IMR-90 (cell line): ENCODE data around the gene ARL4A. TPM values are rescaled to one million over a fixed set of nuclear protein-coding genes. Genes with fewer than 3 reads are reported as not detected.

Source experiments
- ATAC-seq: fragments of 200-7000 bp; cut with Tn5 transposase; 2 replicates; pipeline ENCODE4 v1.9.1; 2020; ENCODE audit warnings: low read depth, mild to moderate bottlenecking, moderate library complexity
- BruUV-seq: library from RNA; stranded (reverse); fragments of 400-500 nt; replicated peaks from 2 replicates; lab custom pipeline; 2021; lab: Mats Ljungman, UMichigan
- CTCF ChIA-PET: fragments of 300-600 bp; formaldehyde crosslinking; extraction: SDS; loops from one replicate; lab custom pipeline; 2021; ENCODE audit warnings: antibody characterized with exemption; lab: Yijun Ruan, JAX
- POLR2A ChIA-PET: fragments of 300-600 bp; sonication (Branson Sonifier 250); formaldehyde crosslinking; loops from one replicate; lab custom pipeline; 2022; ENCODE audit warnings: antibody characterized with exemption; ENCODE audit not compliant: unreplicated experiment; lab: Charles Lee
- DNase-seq: peaks from one replicate; pipeline ENCODE4 v3.0.0; 2013
- H2AFZ ChIP-seq: replicated peaks from 2 replicates; pipeline ENCODE3; 2013; ENCODE audit warnings: low read length, mild to moderate bottlenecking; ENCODE audit not compliant: poor library complexity
- H2AK5ac ChIP-seq: 2 replicates; pipeline ENCODE4 v1.6.1; 2013; ENCODE audit warnings: low read depth, low read length, inconsistent platforms
- H2AK9ac ChIP-seq: replicated peaks from 2 replicates; pipeline ENCODE3; 2013; ENCODE audit warnings: mild to moderate bottlenecking, low read depth, low read length, moderate library complexity; ENCODE audit not compliant: poor library complexity
- H2BK120ac ChIP-seq: 2 replicates; pipeline ENCODE4 v1.6.1; 2013; ENCODE audit warnings: low read depth, low read length, inconsistent platforms
- H2BK15ac ChIP-seq: 3 replicates; pipeline ENCODE4 v1.6.1; 2013; ENCODE audit warnings: low read depth, low read length, inconsistent platforms
- H2BK20ac ChIP-seq: 2 replicates; pipeline ENCODE4 v1.6.1; 2013; ENCODE audit warnings: low read depth, mild to moderate bottlenecking, inconsistent platforms, low read length, moderate library complexity
- H2BK5ac ChIP-seq: 2 replicates; pipeline ENCODE4 v1.6.1; 2013; ENCODE audit warnings: mild to moderate bottlenecking, low read depth, low read length, inconsistent platforms; ENCODE audit not compliant: poor library complexity, severe bottlenecking
- H3K14ac ChIP-seq: replicated peaks from 2 replicates; pipeline ENCODE4 v1.6.1; 2013; ENCODE audit warnings: low read depth, low read length, inconsistent platforms
- H3K18ac ChIP-seq: 2 replicates; pipeline ENCODE4 v1.6.1; 2013; ENCODE audit warnings: low read depth, low read length, control low read depth
- H3K23ac ChIP-seq: 2 replicates; pipeline ENCODE4 v1.6.1; 2013; ENCODE audit warnings: low read depth, low read length, inconsistent platforms
- H3K27ac ChIP-seq: 2 replicates; pipeline ENCODE4 v1.5.1; 2013; ENCODE audit warnings: mild to moderate bottlenecking, control low read depth, low read length; ENCODE audit not compliant: insufficient read depth
- H3K27me3 ChIP-seq: 2 replicates; pipeline ENCODE4 v1.6.1; 2013; ENCODE audit warnings: low read length; ENCODE audit not compliant: control insufficient read depth, insufficient read depth
- H3K36me3 ChIP-seq: 2 replicates; pipeline ENCODE4 v1.6.1; 2013; ENCODE audit warnings: low read length, mixed read lengths; ENCODE audit not compliant: control insufficient read depth, insufficient read depth
- H3K4ac ChIP-seq: 2 replicates; pipeline ENCODE4 v1.6.1; 2013; ENCODE audit warnings: low read depth, low read length, inconsistent platforms
- H3K4me1 ChIP-seq: 2 replicates; pipeline ENCODE4 v1.6.1; 2013; ENCODE audit warnings: low read length, mixed read lengths; ENCODE audit not compliant: control insufficient read depth, insufficient read depth
- H3K4me2 ChIP-seq: 2 replicates; pipeline ENCODE4 v1.6.1; 2013; ENCODE audit warnings: low read depth, mild to moderate bottlenecking, control low read depth, low read length, moderate library complexity
- H3K4me3 ChIP-seq: 2 replicates; pipeline ENCODE4 v1.5.1; 2013; ENCODE audit warnings: low read depth, mild to moderate bottlenecking, control low read depth, low read length, moderate library complexity; ENCODE audit not compliant: insufficient read depth
- H3K56ac ChIP-seq: 2 replicates; pipeline ENCODE4 v1.6.1; 2013; ENCODE audit warnings: low read length, inconsistent platforms; ENCODE audit not compliant: insufficient read depth; ENCODE audit errors: extremely low read depth
- H3K79me1 ChIP-seq, 2 experiments: 2 replicates each; pipeline ENCODE4 v1.6.1; 2013; ENCODE audit warnings: low read length in 2 of 2, inconsistent platforms in 1 of 2, low read depth in 1 of 2
- H3K9ac ChIP-seq: 2 replicates; pipeline ENCODE4 v1.6.1; 2013; ENCODE audit warnings: low read depth, low read length, control low read depth
- H3K9me1 ChIP-seq: 2 replicates; pipeline ENCODE4 v1.6.1; 2013; ENCODE audit warnings: low read length, inconsistent platforms; ENCODE audit not compliant: insufficient read depth
- H3K9me3 ChIP-seq: 2 replicates; pipeline ENCODE4 v1.6.1; 2013; ENCODE audit warnings: low read length; ENCODE audit not compliant: control insufficient read depth, insufficient read depth
- H4K20me1 ChIP-seq: 2 replicates; pipeline ENCODE4 v1.6.1; 2013; ENCODE audit warnings: low read length, inconsistent platforms; ENCODE audit not compliant: insufficient read depth
- H4K5ac ChIP-seq: 2 replicates; pipeline ENCODE4 v1.6.1; 2013; ENCODE audit warnings: mild to moderate bottlenecking, low read depth, low read length, control low read depth
- H4K8ac ChIP-seq, 2 experiments: 2 replicates each; pipeline ENCODE4 v1.6.1; 2013; ENCODE audit warnings: low read depth in 2 of 2, low read length in 2 of 2, control low read depth in 1 of 2, inconsistent platforms in 1 of 2
- H4K91ac ChIP-seq: 2 replicates; pipeline ENCODE4 v1.6.1; 2013; ENCODE audit warnings: low read depth, low read length, inconsistent platforms; ENCODE audit not compliant: insufficient read depth
- CHD1 ChIP-seq: IDR thresholded peaks from 2 replicates; pipeline ENCODE4 v1.6.1; 2012; ENCODE audit warnings: low read depth, low read length, improper control_type of control experiment
- RFX5 ChIP-seq: IDR thresholded peaks from 2 replicates; pipeline ENCODE4 v1.8.0; 2012; ENCODE audit warnings: low read depth, mild to moderate bottlenecking, low read length, moderate library complexity
- WGBS, 2 experiments: methylation state at CpG; one replicate each; pipeline versions ENCODE4 v1.1.5 to v1.1.7; 2013; ENCODE audit warnings: missing lambda C conversion rate in 2 of 2; ENCODE audit not compliant: insufficient read length in 1 of 2; ENCODE audit errors: extremely low coverage in 2 of 2; 5-methylcytosine and 5-hydroxymethylcytosine counted together
- dilution Hi-C: fragments of 300-500 bp; cut with HindIII; formaldehyde crosslinking; loops from one replicate; pipeline ENCODE4 v1.14.3; 2018; ENCODE audit warnings: low sequenced_read_pairs; ENCODE audit not compliant: unreplicated experiment
- in situ Hi-C: fragments of 300-500 bp; cut with MboI; formaldehyde crosslinking; loops from 3 replicates; pipeline ENCODE4 v1.14.3; 2019; ENCODE audit warnings: low sequenced_read_pairs, inconsistent platforms, mixed read lengths
- intact Hi-C: fragments of 100-400 bp; cut with micrococcal nuclease; formaldehyde crosslinking; loops from 2 replicates; pipeline ENCODE4 v1.10.0; 2022
- polyA plus RNA-seq, 3 experiments: library from polyadenylated mRNA; depleted of rRNA; stranded (reverse); fragments of >200 nt; gene quantifications; 2 replicates each; pipeline ENCODE4 v1.2.3, GENCODE V29; 2012; ENCODE audit warnings: low replicate concordance in 1 of 3
- total RNA-seq: library from RNA; depleted of rRNA; stranded (reverse); fragments of >200 nt; gene quantifications from 2 replicates; pipeline ENCODE4 v1.2.3, GENCODE V29; 2012

ARL4A gene
- total and polyA plus RNA-seq, 2 of the 4 experiments (the other 2 are of a cell fraction), result 13.7 to 22.4 TPM

- no peaks in the 10 kb centered on the region for H4K20me1 ChIP-seq
- no peak overlapping the region for H3K23ac ChIP-seq
- no peak overlapping the region for H4K91ac ChIP-seq
- no peak overlapping the region for H2BK120ac ChIP-seq
- no TSS peak for BruUV-seq
- H3K14ac ChIP-seq, result no peak overlapping the region
- DNase-seq (no peak), ATAC-seq (no peak)
- H3K9ac ChIP-seq, result no peak overlapping the region
- H3K9me1 ChIP-seq, result no peaks in the 10 kb centered on the region
- no peak overlapping the region for H3K4ac ChIP-seq
- ChIA-PET POLR2A (no interaction called here), CTCF (interaction anchor here (0.6 kb wide), 1 partner anchor 267 kb away, joined by 4 read pairs; no protein-coding TSS in a partner anchor)
- no CpG with 5 or more reads among the region's 3 CpGs for WGBS, 2 experiments
- H3K27ac ChIP-seq, result no peak overlapping the region
- H4K5ac ChIP-seq, result no peak overlapping the region
- no peak overlapping the region for H2AK9ac ChIP-seq
- no peak overlapping the region for H3K18ac ChIP-seq
- no peaks in the 10 kb centered on the region for H3K4me1 ChIP-seq
- no peak overlapping the region for H2AFZ ChIP-seq
- H3K9me3 ChIP-seq, result no peaks in the 10 kb centered on the region
- H3K4me3 ChIP-seq, result no peak overlapping the region
- no peaks in the 10 kb centered on the region for H3K36me3 ChIP-seq
- H2BK15ac ChIP-seq, result no peak overlapping the region
- in situ Hi-C loops, result loop anchor here (25.0 kb wide), 1 partner anchor 1334 kb away; the partner anchor contains the start of gene ETV1
- TF ChIP-seq RFX5 (no peak), CHD1 (no peak)
- no peak overlapping the region for H3K56ac ChIP-seq
- no peaks in the 10 kb centered on the region for H3K79me1 ChIP-seq
- intact Hi-C loops, result no loop called here
- H3K4me2 ChIP-seq, result no peak overlapping the region
- dilution Hi-C loops, result no loop called here
- H4K8ac ChIP-seq, result no peak overlapping the region
- H2BK5ac ChIP-seq, result no peak overlapping the region
- no peak overlapping the region for H2BK20ac ChIP-seq
- no peak overlapping the region for H2AK5ac ChIP-seq
- no peaks in the 10 kb centered on the region for H3K27me3 ChIP-seq
Observed at GRCh38 chr7:12653110-12653509, 34.3 kb upstream of the ARL4A start.
